GM18499 (cell line): ENCODE data around the gene PPP1R14D.

Experiments used
- ATAC-seq: cut with Tn5 transposase; IDR thresholded peaks from one replicate; pipeline ENCODE4 v1.9.1; 2021; ENCODE audit warnings: moderate number of reproducible peaks; ENCODE audit not compliant: insufficient read depth, unreplicated experiment

PPP1R14D gene

GRCh38 chr15:40787991-40788390 is 40.5 kb downstream of the PPP1R14D start:
- no peak for ATAC-seq

DNA sequence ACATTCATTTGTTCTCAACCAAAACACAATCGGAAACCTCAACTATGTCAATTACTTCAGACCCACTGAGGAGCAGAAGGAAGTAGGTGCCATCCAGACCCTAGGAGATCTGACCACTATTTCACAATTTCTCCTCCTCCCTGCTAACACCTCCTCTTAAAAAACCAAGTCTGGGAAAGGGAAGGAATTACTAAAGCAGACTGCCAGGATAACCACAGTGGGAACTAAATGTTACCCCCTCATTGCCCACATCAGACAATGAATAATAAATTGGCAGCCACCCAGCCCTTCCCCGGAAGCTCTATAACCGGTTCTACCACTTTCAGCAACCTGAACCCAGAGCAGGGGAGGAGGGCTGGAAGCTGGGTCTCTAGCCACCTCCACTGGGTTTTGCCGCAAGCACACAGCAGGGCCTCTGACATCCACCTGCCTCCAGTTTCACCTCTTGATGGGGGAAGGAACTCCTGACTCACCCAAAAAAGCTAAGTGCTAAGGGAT is 41.1 kb downstream of the PPP1R14D start:
- ATAC-seq, result no peak

GRCh38 chr15:40785814-40786213 is 42.7 kb downstream of the PPP1R14D start:
- ATAC-seq, result no peak

DNA sequence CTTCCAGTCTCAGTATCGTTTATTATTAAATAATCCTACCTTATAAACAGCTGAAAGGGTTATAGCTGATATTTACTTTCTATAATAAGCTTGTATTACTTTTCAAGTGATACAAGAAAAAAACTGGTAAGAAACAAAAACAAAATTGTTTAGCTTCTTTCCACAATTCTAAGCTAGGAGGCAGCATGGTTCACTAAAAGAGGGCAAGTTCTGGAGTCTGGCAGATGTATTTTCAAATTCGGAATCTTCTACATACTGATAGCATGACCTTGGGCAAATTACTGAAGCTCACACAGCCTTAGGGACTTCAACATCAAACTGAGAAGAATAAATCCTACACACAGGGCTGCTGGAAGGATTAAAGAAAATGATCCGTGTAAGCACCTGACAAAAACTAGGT is 43.3 kb downstream of the PPP1R14D start:
- ATAC-seq, result no peak

GRCh38 chr15:40782609-40783227 is 45.8 kb downstream of the PPP1R14D start:
- ATAC-seq, result no peak

DNA sequence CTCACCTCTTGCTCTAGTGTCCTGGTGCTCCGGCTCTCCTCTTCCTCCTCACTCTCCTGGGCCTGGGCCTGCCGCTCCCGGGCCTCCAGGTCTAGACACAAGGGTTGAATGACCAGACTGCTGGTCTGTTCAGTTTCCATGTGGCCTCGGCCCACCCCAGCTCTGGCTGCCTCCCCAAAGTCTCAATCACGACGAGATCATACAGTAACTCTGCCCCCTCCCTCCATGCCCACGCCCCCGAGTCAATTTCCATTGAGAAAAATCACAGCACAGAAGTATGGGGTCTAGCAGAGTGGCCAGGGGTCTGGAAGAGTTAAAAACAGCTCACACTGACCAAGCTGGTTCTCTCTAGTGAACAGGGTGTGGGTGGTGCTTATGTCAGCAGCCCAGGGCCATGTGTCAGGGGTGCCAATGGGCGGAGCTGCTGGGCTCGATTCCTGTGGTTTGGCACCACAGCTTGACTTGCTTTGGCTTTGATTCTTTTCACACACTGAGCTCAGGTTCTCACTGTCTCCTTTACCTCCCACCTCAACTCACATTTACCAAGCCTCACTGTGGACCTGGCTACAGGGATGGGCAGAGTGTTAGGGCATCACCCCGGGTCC is 51.9 kb downstream of the PPP1R14D start:
- ATAC-seq, result no peak

DNA sequence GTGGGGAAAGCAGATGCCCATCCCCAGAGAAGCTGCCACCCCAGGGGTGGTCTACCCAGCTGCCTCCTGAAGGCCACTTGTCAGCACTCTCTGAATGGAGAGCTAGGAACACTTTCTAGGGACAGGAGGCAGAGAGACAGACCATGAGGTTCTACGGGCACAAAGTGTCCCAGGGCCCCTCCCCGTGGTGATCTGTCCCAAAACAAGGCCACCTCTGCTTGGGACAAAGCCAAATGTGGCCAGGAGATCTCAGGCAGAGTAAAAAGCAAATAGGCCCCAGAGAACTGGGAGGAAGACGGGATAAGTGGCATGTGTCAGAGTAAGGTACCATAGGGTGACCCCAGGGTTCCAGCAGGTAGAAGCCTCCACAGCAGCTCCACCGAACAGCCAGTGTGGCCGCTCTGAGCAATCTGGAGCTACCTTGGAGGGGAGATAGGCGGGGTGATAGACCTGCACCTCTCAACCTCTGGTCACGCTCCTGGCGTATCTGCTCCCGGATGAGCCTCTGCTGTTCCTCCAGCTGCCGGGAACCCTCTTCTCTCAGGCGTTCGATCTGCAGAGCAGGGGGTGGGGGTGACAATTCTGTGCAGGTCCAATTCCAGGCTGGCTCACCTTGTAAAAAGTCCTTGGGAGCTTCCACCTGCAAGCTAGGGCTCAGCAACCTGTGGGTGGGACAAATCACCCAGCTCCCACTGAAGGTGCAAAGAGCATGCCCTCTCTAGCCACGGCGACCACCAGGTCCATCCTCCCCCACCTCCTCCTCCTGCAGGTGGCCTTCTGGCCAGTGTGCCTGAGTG is 52.6 kb downstream of the PPP1R14D start:
- no peak for ATAC-seq

DNA sequence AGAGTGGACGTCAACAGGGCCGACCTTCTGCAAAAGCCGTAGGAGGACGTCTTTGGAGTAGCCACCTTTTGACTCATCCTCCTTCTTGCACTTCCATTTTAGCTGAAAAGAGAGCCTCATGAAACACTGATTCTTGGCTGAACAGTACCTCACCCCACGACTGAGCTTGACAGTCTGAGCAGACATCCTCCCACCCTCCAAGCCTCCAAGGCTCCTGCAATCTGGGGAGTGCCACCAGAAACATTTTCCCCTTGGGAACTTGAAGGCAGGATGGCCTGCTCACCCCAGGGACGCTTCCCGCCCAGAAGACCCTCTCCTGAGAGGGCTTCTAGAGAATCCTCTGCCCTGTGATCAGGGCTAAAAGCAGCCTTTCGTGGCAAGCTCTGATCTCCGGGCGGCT is 53.5 kb downstream of the PPP1R14D start:
- no peak for ATAC-seq

DNA sequence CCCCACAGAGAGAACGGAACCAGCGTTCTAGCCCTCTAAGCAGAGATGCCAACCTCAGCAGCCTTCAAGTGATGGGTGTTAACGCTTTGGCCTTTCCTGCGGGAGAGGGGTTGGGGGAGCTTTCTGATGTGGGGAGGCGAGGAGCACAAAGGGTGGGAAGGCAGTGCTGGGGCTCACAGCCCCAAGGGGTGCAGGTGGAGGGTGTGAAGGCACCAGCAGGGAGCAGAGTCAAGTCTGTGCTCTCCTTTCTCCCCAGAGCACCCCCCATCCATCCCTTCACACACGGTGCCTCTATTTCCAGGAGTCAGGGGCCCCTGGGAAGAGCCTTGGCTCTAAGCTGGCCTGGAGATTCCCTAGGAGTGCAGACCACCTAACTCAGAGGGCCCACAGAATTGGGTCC is 54.6 kb downstream of the PPP1R14D start:
- ATAC-seq, result no peak

DNA sequence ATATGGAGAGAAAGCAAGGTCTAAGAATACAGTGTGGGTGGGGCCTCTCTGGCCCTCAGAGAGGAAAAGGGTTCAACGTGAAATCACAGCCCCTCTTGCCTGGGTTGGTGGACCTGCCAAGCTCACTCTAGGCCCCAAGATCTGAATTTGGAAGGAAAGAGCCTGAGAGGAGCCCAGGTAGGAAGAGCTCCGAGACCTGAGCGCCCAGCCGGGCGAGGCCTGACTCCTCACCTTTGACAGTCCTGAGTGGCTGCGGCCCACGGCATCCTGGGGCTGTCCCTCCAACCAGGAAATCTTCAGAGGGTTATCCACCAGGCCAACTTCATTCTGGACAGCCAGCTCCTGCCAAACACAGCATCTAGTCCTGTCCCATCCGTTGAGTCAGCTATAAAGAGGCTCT is 55.0 kb downstream of the PPP1R14D start:
- ATAC-seq, result no peak

DNA sequence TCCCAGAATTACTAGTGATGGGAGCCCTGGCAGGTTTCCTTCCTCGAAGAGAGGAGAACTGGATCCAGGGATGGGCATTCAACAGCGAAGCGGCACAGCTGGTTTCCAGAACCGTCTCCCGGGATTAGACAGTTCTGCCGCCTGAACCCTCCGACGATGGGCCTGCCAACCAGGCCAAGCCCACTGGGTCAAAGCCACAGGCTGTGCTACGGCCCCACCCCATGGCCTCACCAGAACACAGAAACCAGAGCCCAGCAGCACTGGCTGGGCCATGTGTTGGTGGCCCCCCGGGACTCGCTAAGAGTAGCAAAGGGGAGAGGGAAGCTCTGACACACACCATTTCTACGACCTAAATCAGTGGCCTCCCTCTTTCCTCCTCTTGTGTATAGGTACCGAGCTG is 56.5 kb downstream of the PPP1R14D start:
- no peak for ATAC-seq

GRCh38 chr15:40771242-40771641 is 57.3 kb downstream of the PPP1R14D start:
- no peak for ATAC-seq

GRCh38 chr15:40770147-40770721 is 58.3 kb downstream of the PPP1R14D start:
- ATAC-seq, result no peak

- ATAC-seq, result no peak
Observed at GRCh38 chr15:40769274-40770146, 59.0 kb downstream of the PPP1R14D start, which contains the start of gene C15orf62. Gene C15orf62, plus strand, starts transcription at chr15:40769980. Its CDS starts 516 bp downstream, at chr15:40770496.

- ATAC-seq, result no peak
Observed at GRCh38 chr15:40768521-40769273, 59.8 kb downstream of the PPP1R14D start.

GRCh38 chr15:40767838-40768500 is 60.5 kb downstream of the PPP1R14D start:
- no peak for ATAC-seq

GRCh38 chr15:40766906-40767837 is 61.3 kb downstream of the PPP1R14D start:
- no peak for ATAC-seq
